Activated naive CD4-positive, alpha-beta T cell treated with anti-CD3 and anti-CD28 coated beads, Interleukin-2, amount 50 U/mL, for 72 hours (primary cell): ENCODE data around the gene C1QB. TPM values are rescaled to one million over a fixed set of nuclear protein-coding genes. Genes with fewer than 3 reads are reported as not detected.
"Not testable (repeated sequence)": the region's sequence is repeated elsewhere in the genome, so short reads cannot be mapped to it uniquely, and the experiment has no call there.

Experiments used
- ATAC-seq, 2 donors: fragments of 150-1000 bp; cut with Tn5 transposase; 2 replicates each; pipeline ENCODE4 v1.10.0; 2021; ENCODE audit warnings: mild to moderate bottlenecking in 2 of 2, moderate library complexity in 2 of 2
- DNase-seq, 2 donors: peaks; one replicate each; pipeline ENCODE4 v3.0.0; 2021 to 2022; ENCODE audit warnings: low spot score in 2 of 2
- H3K27ac Mint-ChIP-seq, 2 donors: one replicate each; pipeline ENCODE4 v1.8.0; 2022; ENCODE audit warnings: mild to moderate bottlenecking in 2 of 2, mixed read lengths in 2 of 2
- H3K36me3 Mint-ChIP-seq, 2 donors: one replicate each; pipeline ENCODE4 v1.8.0; 2022; ENCODE audit warnings: mixed read lengths in 2 of 2
- H3K9me3 Mint-ChIP-seq, 2 donors: one replicate each; pipeline ENCODE4 v1.8.0; 2022; ENCODE audit warnings: mixed read lengths in 2 of 2
- total RNA-seq, 2 donors: library from RNA; stranded (reverse); gene quantifications; one replicate each; pipeline ENCODE4 v1.2.3, GENCODE V29; 2022

The C1QB gene
- total RNA-seq, 2 donors from 2014 or later, result not detected

DNA sequence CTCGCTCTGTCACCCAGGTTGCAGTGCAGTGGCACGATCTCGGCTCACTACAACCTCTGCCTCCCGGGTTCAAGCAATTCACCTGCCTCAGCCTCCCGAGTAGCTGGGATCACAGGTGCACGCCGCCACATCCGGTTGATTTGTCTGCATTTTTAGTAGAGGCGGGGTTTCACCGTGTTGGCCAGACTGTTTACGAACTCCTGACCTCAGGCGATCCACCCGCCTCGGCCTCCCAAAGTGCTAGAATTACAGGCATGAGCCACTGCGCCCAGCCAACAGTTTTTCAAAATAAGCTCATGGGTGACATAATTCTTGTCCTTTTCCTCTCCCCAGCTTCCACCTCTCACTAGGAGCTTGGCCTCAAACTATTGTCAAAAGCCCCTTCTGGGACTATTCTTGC lies 23.1 kb downstream of the C1QB start:
- H3K27ac Mint-ChIP-seq, DNase-seq, ATAC-seq, H3K9me3 Mint-ChIP-seq, H3K36me3 Mint-ChIP-seq: not testable (repeated sequence)

DNA sequence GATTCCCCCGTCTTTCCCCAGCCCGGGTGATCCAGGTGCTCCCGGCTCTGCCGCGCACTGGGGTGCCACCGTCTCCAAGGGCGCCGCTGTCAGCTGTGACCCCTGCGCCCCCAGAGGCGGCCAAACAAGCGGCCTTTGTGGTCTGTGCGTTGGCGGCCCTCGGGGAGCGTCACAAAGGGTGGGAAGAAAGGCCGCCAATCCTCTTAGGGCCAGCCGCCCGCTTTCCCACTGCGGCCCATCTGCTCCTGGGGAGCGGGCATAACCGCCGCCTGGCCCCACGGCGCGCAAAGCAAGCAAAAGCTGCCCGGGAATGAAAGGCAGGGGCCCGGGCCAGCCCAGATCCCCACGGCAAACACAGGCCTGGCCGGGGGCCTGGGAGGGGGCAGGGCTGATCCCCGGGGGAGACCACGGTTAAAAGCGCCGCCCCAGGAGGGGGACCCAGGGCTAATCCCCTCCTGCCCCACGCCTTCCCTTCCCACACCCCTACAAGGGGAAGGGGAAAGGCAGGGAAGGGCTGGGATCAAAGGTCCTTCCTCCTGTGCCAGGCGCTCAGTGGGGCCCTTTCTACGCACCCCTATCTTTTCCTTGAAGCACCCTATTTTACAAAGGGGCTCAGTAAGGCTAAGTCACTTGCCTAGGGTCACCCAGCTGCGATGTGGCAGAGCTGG lies 24.0 kb downstream of the C1QB start:
- Mint-ChIP-seq H3K27ac (no peak overlapping the region), H3K9me3 (no peaks in the 10 kb centered on the region), H3K36me3 (no peaks in the 10 kb centered on the region)
- DNase-seq, result no peak
- no peak for ATAC-seq

DNA sequence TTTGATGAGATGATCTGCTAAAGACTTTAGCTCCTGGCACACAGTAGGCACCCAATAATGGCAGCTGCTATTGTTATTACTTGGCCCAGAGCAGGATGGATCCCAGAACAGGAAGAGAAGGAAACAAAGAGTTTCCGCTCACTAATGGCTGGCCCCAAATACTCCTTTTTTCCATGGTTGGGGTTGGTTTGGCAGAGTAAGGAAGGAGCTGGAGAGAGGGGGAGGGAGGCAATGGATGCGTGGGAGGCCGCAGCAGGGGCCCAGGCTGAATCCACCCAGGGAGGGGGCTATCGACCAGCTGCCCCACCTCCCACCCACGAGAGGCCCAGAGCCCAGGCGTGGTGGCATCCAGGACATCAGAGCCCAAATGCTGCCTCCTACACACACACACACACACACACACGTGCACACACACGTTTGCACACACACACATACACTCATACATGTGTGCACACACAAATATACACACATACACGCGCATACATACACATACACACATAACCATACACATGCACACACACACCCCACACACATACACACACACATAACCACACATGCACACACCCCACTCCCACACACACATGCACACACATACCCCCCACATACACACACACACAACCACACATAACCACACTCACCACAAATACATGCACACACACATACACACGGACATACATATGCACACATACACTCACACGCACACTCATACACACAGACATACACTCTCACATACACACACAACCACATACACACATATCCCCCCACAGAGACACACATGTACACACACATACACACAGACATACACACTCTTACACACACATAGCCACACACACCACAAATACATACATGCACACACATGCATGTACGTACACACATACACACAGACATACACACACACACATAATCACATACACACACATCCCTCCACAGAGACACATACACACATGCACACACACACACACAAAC lies 25.2 kb downstream of the C1QB start:
- no peak for ATAC-seq
- Mint-ChIP-seq H3K36me3 (no peaks in the 10 kb centered on the region), H3K27ac (no peak overlapping the region), H3K9me3 (no peaks in the 10 kb centered on the region)
- DNase-seq, result no peak

DNA sequence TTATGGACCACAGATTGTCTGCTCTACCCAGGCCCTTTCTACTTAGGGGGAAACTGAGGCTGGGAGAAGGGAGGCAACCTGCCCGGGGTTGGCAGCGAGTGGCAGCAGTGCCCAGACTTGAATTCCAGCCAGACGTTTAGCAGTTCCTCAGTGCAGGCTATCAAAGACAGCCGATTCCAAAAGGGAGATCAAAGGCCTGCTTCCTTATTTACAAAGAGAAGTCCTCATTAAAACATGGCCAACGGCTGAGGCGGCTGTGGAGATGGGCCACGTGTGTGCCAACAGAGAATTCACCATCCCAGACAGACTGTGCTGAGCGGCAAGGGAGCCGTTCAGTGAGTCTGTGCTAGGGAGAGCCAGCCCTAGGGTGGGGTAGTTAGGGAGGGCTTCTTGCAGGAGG lies 27.7 kb downstream of the C1QB start:
- DNase-seq (no peak), ATAC-seq (no peak)
- Mint-ChIP-seq H3K27ac (no peak overlapping the region), H3K36me3 (no peaks in the 10 kb centered on the region), H3K9me3 (no peaks in the 10 kb centered on the region)

DNA sequence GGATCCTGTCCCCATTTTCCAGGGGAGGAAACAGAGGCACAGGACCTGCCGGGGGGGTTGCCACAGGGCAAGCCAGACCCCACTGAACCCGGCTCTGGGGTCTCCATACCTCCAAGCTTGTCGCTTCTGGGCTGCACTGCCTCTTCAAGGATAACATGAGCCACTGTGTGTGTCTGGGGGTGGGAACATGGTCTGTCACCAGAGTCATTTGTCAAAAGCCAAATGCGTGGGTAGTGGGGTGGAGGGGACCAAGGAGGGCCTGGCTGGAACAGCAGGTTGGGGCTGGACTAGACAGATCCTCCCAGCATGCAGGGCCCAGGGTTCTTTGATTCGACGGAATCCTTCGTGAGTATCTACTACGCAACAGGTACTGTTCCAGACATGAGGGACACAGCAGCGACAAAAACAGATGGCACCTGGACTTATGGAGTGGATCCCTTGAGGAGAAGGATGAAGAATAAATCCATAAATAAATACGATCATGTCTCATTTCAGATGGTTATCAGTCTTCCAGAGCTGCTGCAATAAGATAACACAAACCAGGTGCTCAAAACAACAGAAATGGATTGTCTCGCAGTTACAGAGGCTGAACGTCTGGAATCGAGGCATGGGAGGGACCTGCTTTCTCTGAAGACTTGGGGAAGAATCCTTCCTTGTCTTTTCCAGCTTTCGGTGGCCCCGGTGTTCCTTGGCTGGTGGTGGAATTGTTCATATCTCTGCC lies 28.7 kb downstream of the C1QB start:
- DNase-seq (no peak), ATAC-seq (no peak)
- H3K36me3 Mint-ChIP-seq, result no peaks in the 10 kb centered on the region
- no peak overlapping the region for H3K27ac Mint-ChIP-seq
- H3K9me3 Mint-ChIP-seq, result no peaks in the 10 kb centered on the region

DNA sequence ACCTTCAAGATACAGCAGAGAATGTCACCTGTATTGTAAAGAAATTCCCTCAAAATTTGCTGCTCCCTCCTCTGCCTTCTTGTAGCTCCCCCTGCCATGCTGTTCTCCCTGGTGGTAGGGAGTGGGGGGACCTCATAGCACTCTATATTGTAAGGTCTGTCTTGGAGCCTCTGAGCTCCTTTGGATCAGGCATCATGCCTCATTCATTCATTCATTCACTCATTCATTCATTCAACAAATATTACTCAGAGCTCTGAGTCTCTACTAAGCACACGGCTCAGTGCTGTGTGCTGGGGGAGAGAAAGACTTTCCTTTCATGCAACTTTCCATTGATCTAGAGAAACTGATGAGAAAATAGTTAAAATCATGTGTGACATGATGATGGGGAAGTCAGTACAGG lies 30.5 kb downstream of the C1QB start:
- no peaks in the 10 kb centered on the region for H3K9me3 Mint-ChIP-seq
- no peak overlapping the region for H3K27ac Mint-ChIP-seq
- no peaks in the 10 kb centered on the region for H3K36me3 Mint-ChIP-seq
- ATAC-seq, result no peak
- DNase-seq, result no peak

DNA sequence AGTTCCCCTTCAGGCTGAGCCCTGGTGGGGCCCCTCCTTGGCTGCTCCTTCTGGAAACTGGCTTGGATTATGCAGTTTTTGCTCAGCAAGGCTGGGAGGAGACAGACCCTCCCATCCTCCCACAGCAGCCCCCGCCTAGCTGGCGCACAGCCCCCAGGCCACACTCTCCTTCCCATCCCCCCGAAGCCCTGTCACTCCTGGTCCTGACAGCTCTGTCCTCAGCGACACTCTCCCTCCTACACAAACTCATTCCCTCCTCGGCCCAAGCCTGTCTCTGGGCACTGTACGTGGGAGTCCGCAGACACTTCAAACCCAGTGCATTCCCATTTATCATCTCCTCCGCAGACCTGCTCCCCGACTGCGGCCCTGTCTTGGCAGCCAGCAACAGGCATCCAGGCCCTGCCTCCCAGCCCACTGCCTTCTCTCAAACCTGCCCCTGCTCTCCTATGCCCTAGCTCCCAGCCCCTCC lies 32.6 kb downstream of the C1QB start:
- Mint-ChIP-seq H3K36me3 (no peaks in the 10 kb centered on the region), H3K9me3 (no peaks in the 10 kb centered on the region), H3K27ac (no peak overlapping the region)
- no peak for DNase-seq
- no peak for ATAC-seq

DNA sequence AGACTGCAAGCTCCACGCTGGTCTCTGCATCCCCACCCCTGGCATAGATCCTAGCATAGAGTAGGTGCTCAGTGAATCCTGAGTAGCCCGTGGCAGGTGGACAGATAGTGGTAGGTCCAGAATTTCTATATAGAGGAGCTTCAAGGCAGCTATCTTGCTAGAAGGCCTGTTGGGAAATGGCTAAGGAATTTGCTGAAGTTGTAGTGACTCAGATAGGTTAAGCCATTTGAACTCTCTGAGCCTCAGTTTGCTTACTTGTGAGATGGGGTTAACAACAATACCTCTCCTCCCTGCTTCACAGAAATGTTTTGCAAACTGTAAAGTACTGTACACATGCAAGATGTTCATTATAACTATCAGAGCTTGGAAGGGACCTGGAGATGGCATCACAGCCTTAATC lies 34.2 kb downstream of the C1QB start:
- Mint-ChIP-seq H3K9me3 (no peaks in the 10 kb centered on the region), H3K36me3 (no peaks in the 10 kb centered on the region), H3K27ac (no peak overlapping the region)
- DNase-seq (no peak), ATAC-seq (no peak)

DNA sequence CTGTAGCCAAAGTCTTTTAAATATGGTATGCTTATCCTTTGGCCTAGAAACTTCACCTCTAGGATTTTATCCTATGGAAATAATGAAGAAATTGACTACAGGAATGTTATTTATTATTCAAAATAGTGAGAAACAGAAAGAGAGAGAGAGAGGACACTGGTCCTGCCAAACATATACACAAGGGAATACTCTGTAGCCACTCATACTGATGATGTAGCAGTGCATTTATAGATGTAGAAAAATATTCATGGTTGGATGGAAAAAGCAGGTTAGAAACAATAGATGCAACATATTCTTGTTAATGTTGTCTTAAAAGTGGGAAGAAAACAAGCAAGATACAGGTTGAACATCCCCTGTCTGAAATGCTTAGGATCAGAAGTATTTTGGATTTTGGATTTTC lies 35.4 kb downstream of the C1QB start:
- H3K36me3 Mint-ChIP-seq, result no peaks in the 10 kb centered on the region
- H3K27ac Mint-ChIP-seq, result no peak overlapping the region
- no peak for DNase-seq
- H3K9me3 Mint-ChIP-seq, result no peaks in the 10 kb centered on the region
- no peak for ATAC-seq

DNA sequence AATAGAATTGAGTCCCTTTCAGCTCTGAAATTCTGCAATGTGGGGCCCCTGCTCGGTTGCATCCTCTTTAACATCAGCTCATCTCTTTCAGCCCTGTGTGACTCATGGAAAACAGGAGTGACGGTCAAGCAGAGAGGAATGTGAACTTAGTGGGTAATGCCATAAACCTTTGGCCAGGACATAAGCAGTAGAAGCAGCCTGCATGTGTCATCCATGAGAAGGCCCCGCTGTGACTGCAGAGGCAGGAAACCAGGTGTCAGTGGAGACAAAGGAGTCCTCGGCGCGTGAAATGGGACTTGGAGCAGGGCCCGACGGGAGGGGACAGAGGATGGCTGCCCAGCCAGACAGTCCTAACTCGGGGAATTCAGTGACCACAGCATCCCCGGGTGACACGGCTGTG lies 36.5 kb downstream of the C1QB start:
- no peak for DNase-seq
- H3K9me3 Mint-ChIP-seq, result no peaks in the 10 kb centered on the region
- H3K27ac Mint-ChIP-seq, result no peak overlapping the region
- ATAC-seq, result no peak
- H3K36me3 Mint-ChIP-seq, result no peaks in the 10 kb centered on the region

DNA sequence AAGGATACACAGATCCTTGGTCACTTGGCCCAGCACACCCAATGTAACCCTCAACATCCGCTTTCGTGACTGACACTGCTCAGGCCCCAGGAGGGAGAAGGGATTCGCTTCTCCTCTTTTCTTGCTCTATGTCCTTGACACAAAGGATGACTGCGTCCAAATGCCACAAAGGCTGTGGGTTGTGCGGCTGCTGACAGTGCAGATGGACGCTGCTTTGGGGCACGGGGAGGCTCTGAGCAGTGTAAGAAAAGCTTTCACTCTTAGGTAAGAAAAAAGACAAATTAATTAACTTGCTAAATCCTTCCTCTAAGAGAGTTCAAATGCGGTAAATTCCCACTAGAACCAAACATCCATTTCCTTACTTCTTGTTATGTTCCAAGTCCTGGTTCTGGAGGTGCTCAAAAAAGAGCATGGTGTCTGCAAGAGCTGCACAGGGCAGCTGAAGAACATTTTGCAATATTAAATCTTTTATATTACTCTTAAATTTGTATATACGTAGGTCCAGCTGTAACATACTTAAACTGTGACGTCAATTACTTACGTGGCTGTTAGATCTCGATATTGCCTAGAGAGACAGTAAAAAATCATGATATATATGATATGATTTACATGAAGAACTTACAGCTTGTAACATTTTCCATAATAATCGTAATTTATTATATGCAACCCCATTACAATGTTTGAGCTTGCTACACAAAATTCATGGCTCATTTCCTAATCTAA lies 38.2 kb downstream of the C1QB start:
- Mint-ChIP-seq H3K36me3 (no peaks in the 10 kb centered on the region), H3K27ac (no peak overlapping the region), H3K9me3 (no peaks in the 10 kb centered on the region)
- DNase-seq, result no peak
- no peak for ATAC-seq

DNA sequence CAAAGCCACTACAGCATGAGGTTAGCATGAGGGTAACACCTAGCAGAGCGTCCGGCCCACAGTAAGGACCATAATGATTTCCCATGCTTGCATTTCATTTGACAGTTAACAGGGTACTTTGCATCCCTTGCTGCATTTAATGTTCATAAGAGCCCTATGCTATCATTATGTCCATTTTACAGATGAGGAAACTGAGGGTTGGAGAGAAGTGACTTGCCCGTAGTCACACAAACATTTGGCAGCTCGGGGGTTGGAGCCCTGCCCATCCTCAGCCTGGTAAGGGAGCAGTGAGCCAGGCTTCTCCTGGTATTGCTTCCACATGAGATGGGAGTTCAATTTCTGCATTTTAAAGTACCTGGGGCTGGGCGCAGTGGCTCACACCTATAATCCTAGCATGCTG lies 41.1 kb downstream of the C1QB start:
- ATAC-seq (no peak), DNase-seq (no peak)
- H3K27ac Mint-ChIP-seq, result no peak overlapping the region
- H3K9me3 Mint-ChIP-seq, result no peaks in the 10 kb centered on the region
- H3K36me3 Mint-ChIP-seq, result no peaks in the 10 kb centered on the region

DNA sequence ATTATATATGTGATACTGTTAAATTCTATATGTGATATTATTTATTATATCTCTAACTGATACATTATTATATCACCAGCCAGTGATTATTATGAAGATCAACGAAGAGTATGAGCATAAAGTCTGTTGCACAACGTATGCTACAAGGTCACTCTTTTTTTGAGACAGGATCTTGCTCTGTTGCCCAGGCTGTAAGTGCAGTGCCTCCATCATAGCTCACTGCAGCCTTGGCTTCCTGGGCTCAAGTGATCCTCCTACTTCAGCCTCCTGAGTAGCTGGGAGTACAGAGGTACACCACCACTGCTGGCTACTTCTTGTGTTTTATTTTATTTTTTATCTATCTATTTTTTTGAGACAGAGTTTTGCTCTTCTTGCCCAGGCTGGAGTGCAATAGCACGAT lies 43.6 kb downstream of the C1QB start:
- no peaks in the 10 kb centered on the region for H3K36me3 Mint-ChIP-seq
- no peak overlapping the region for H3K27ac Mint-ChIP-seq
- DNase-seq, result no peak
- ATAC-seq, result no peak
- H3K9me3 Mint-ChIP-seq, result no peaks in the 10 kb centered on the region

DNA sequence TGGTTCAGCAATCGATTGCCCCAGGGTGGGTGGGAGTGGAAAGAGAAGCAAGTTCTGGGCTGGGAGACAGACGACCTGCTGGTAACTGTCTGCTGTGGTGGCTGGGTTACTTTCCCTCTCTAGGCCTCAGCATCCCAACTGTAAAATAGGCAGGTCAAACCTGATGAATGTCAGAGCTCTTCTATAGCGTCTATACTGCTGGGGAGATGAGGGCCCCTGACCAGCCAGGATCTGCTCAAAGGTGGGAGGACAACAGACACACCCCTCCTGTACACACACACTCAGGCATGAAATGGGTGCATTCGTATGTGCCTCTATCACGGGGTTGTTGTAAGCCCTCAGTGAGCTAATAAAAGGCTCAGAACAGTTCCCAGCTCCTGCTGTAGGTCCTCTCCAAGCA lies 44.9 kb downstream of the C1QB start:
- no peaks in the 10 kb centered on the region for H3K36me3 Mint-ChIP-seq

DNA sequence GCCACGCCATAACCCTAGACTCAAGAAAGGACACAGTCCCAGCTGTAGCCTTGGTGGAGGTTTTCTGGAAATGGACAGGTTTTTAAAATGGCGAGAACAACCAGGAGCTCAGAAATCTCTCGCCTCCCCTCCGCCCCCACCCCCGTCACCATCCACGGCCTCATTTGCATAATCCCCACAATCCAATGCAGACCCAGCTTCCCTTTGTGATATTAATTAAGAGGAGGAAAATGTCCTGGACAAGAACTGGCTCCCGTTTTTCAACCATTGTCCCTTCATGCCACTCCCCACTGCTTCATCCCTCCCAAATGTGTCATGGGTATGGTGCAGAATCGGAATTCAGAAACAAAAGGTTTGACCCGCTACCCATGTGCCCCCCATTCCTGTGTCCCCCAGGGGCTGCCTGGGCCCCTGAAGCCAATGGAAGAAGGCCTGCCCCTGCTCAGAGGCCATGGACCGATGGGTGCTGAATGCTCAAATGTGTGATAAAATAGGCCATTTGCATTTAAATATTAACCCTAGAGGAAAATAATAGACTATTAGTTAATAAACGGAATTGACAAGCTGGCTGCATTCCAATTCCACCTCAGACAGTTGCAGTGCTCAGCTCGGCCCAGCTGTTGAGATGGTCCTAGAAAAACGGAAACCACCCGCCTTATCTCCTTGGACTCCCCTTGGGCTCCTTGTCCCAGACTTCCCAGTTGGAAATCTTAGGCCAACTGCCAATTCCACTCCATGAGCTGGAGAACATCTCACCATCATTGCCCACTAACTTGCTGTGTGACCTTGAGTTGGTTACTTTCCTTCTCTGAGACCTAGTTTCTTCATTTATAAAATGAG lies 46.9 kb downstream of the C1QB start:
- H3K36me3 Mint-ChIP-seq, result no peaks in the 10 kb centered on the region
- DNase-seq (no peak), ATAC-seq (no peak)
- H3K9me3 Mint-ChIP-seq, result no peaks in the 10 kb centered on the region
- H3K27ac Mint-ChIP-seq, result no peak overlapping the region

More for the DNA sequence above, 44.9 kb downstream of the C1QB start:
- no peaks in the 10 kb centered on the region for H3K9me3 Mint-ChIP-seq
- H3K27ac Mint-ChIP-seq, result no peak overlapping the region
- no peak for ATAC-seq
- no peak for DNase-seq
